NCI-H2227 (cell line): ENCODE results near the gene NAALADL1.
"Not testable (repeated sequence)": the region's sequence is repeated elsewhere in the genome, so short reads cannot be mapped to it uniquely, and the experiment has no call there.

Source experiments
- DNase-seq: peaks from one replicate; lab custom pipeline; 2025; ENCODE audit not compliant: unreplicated experiment; lab: John Stamatoyannopoulos, UW

The NAALADL1 gene

GRCh38 chr11:65055538-65055937 lies 2.8 kb downstream of the NAALADL1 start:
- DNase-seq = no peak

GRCh38 chr11:65053827-65054508 lies 4.4 kb downstream of the NAALADL1 start:
- no peak for DNase-seq

- no peak for DNase-seq
Observed at GRCh38 chr11:65051398-65051858, 6.9 kb downstream of the NAALADL1 start.

DNA sequence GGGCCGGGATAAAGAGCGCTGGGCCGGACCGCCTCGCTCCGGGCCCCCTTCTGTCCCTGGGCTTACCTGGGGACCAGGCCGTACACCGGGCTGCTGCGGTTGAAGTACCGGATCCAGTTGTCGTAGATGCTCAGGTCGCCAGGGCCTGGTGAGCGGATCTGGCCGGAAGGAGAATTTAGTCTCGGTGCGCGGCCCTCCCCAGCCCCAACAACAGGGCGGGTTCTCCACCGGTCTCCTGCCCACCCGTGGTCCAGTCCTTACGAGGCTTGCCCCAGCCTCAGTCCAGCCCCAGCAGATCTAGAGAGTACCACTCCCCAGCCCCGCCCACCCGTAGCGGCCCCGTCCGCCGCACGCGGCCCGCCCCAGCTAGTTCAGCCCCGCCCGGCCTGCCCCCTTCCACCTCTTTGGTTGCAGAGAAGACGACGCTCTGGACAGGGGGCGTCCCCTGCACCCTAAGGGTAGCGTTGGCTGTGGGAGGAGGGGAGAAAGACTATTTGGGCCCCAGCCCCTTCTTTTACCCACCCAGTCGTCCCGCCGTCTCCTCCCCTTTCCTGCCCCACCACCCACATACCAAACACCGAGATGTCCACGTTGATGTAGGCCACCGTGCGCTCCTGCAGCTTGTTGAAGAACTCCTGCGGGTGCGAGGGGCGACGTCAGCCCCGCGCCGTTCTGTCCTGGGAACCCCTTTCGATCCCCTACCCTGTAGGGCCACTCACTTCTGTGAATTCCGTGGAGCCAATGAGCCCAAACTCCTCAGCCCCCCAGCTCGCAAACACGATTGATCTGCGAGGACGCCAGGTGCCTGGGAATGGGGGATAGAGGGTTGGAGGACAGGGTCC lies 10.6 kb downstream of the NAALADL1 start:
- DNase-seq = no peak

GRCh38 chr11:65045728-65046127 lies 12.6 kb downstream of the NAALADL1 start:
- no peak for DNase-seq

DNA sequence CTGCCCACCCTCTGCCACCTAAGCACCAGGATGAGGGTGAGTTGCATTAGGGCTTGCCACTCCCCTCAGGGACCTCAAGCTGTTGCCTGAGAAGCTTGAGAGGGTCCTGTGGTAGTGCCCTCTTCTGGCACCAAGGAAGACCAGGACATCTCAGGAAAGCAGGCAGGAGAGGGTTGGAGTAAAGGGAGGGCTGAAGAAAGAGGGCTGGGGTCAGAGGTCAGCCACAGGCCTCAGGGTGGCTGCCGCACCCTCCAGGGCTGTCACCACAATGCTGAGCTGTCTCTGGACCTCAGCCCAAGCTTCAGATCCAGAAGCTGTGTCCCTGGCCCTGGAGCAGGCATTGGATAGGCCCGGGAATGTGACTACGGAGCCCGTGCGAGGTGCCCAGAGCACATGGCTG lies 13.3 kb downstream of the NAALADL1 start:
- no peak for DNase-seq

DNA sequence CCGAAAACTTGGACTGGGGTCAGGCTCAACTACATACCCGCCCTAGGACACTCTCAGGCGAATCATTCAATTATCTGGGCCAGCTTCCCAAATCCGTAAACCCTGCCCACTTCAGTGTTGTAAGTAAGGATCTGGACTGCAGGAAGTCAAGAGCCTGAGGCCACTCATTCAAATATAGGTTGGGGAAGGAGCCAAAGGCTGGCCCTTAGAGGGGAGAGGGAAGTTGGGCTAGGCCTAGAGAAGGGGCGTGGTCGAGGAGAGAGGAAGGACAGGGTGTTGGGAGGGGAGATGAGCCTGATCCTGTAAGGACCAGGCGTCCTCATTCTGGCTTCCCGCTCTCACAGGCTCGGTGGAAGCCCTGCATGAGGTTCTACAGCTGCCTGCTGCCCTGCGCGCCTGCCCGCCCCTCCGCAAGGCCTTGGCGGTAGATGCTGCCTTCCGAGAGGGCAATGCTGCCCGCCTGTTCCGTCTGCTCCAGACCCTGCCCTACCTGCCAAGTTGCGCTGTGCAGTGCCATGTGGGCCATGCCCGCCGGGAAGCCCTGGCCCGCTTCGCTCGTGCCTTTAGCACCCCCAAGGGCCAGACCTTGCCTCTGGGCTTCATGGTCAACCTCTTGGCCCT lies 14.4 kb downstream of the NAALADL1 start:
- no peak for DNase-seq

DNA sequence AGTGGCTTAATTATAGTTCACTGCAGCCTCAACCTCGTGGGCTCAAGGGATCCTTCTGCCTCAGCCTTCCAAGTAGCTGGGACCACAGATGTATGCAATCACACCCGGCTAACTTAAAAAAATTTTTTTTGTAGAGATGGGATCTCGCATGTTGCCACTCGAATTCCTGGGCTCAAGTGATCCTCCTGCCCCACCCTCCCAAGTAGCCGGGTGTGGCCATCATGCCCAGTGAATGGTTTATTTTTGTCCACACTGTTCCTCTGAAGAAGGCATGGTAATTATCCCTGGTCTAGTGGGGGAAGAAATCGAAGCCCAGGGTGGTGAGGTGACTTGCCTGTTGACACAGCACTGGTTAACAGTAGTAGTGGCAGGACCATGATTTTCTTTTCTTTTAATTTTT lies 15.5 kb downstream of the NAALADL1 start:
- DNase-seq = no peak

- DNase-seq = peak; percentile 98
Observed at GRCh38 chr11:65040847-65041622, 17.3 kb downstream of the NAALADL1 start, which contains the start of gene SAC3D1. Gene SAC3D1 (plus strand): TSS chr11:65041210. CDS start chr11:65041293, 83 bp downstream.

GRCh38 chr11:65040520-65040846 lies 17.9 kb downstream of the NAALADL1 start:
- no peak for DNase-seq

GRCh38 chr11:65036931-65037330 lies 21.4 kb downstream of the NAALADL1 start:
- no peak for DNase-seq

- no peak for DNase-seq
Observed at GRCh38 chr11:65035579-65035978, 22.8 kb downstream of the NAALADL1 start.

- DNase-seq = no peak
Observed at GRCh38 chr11:65034423-65034822, 23.9 kb downstream of the NAALADL1 start.

- no peak for DNase-seq
Observed at GRCh38 chr11:65032216-65032615, 26.1 kb downstream of the NAALADL1 start.

- DNase-seq = peak; percentile 98
Observed at GRCh38 chr11:65027213-65028067, 30.9 kb downstream of the NAALADL1 start, which contains the start of gene SNX15. Gene SNX15 (plus strand): TSS chr11:65027439. CDS start chr11:65027538, 99 bp downstream.

GRCh38 chr11:65026810-65027209 lies 31.5 kb downstream of the NAALADL1 start:
- DNase-seq = no peak

GRCh38 chr11:65023502-65023901 lies 34.9 kb downstream of the NAALADL1 start:
- not testable (repeated sequence) for DNase-seq

GRCh38 chr11:65021509-65021908 lies 36.8 kb downstream of the NAALADL1 start:
- no peak for DNase-seq

DNA sequence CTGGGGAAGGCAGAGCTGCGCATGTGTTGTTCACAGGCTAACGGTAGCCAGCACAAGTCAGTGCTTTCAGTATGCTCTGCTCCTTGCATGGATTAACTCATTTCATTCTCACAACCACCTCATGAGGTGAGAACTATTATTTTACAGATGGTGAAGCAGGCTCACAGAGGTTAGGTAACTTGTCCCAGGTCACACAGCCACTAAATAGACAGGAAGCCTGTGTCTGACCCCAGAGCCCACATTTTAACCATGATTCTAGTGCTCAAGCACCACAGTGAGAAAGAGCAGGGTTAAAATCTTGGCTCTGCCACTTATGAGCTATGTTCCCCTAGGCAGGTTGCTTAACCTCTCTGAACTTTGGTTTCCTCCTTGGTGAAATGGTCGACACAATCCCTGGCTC lies 37.4 kb downstream of the NAALADL1 start:
- DNase-seq = no peak

- no peak for DNase-seq
Observed at GRCh38 chr11:65019824-65020223, 38.5 kb downstream of the NAALADL1 start.
